ENCODE measurements around the gene STXBP3.
A peak's percentile ranks its signal among the peaks of the same experiment; 100 is the strongest.

STXBP3 gene

DNA sequence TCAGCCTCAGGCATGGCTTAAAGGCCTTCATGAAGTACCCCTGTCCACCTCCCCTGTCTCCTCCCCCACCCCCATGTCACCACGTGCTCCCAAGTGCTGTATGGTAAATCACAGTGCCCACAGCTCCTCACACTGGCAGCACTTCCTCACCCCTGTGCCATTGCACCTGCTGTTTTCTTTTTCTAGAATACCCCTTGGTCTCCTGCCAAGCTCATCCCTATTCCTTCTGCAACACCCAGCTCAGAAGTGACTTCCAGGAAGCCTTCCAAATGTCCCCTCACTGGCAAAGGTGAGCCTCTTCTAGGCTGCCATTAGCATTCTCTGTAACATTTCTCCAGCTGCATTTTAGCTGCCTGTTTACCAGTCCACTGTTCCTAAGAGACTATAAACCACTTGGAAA, 101.0 kb downstream of the STXBP3 start:
- no peak for DNase-seq

- DNase-seq = no peak
Observed at GRCh38 chr1:108848806-108849205, 102.3 kb downstream of the STXBP3 start.

- DNase-seq = no peak
Observed at GRCh38 chr1:108850929-108851328, 104.5 kb downstream of the STXBP3 start.

DNA sequence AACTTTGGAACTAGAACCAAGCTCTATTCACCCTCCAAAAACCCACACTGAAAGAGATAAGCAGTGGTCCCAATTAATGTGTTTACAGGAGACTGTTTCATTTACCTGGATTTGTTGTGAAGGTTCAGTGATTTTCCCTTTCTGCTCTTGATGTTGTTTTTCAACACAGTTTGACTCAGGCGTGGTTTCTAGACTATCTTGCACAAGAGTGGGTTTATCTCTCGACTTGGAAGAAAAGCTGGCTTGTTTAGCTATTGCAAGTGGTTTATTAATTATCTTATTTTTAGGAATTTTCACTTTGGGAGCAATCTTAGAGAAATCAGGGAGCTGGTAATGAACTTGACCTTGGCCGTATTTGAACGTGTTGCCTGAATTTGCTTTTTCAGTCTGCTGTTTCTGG, 105.1 kb downstream of the STXBP3 start:
- no peak for DNase-seq

- DNase-seq = no peak
Observed at GRCh38 chr1:108852221-108852975, 105.9 kb downstream of the STXBP3 start.

DNA sequence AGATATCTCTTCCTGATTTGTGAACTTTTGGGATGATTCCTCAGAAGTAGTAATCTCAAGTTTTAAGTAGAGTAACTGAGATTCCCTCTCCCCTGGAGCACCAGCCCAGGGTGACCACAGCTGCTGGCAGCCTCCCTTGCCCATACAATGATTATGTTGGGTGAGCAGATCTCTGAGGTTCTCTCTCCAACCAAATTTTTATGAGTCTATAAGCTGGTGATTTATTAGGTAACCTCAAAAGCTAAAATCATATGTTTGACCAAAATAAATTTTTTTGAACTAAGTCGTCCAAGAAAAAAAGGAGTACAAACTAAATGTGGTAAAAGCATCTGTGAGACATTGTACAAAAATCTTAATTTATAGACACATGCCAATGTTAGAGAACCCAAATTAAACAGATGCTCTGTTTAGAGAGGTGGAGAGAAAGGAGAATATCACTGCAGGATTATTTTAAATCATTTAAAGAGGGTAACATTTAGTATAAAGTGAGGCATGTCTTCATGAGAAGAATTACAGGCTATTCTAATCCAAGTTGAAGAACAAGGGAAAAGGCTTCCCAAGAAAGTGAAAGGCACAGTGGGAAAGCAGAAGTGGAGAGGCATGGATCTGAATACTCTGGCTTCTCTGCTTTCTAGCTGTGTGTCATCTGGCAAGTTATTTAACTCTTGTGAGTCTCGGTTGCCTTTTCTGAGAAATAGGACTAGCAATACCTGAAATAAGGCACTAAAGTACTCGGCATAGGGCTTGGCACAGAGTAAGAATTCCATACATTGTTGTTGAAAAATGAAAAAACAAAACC, 107.9 kb downstream of the STXBP3 start:
- peak; percentile 38 for DNase-seq

DNA sequence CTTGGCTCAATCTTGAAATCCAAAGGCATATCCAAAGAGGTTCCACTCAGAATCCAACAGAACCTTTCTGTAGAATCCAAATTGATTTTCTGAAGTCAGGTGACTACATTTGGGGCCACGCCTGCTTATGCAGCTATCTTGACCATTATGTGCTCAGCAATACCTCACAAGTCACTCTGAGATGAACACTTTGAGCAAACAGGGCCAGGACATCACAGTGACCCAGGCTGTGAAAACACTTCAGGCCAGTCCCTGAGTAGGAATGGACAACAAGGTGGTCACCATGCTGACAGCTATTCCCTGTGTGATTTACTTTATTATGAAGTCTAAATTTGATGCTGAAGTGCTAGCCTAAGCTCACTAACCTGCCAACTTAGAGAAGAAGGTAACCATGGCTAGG, 110.5 kb downstream of the STXBP3 start, which contains the start of gene AKNAD1:
AKNAD1 (minus strand) TSS at position 101 of the 400 bp plus-strand sequence. CDS start 4,430 bp downstream, outside the sequence.
- DNase-seq = no peak

DNA sequence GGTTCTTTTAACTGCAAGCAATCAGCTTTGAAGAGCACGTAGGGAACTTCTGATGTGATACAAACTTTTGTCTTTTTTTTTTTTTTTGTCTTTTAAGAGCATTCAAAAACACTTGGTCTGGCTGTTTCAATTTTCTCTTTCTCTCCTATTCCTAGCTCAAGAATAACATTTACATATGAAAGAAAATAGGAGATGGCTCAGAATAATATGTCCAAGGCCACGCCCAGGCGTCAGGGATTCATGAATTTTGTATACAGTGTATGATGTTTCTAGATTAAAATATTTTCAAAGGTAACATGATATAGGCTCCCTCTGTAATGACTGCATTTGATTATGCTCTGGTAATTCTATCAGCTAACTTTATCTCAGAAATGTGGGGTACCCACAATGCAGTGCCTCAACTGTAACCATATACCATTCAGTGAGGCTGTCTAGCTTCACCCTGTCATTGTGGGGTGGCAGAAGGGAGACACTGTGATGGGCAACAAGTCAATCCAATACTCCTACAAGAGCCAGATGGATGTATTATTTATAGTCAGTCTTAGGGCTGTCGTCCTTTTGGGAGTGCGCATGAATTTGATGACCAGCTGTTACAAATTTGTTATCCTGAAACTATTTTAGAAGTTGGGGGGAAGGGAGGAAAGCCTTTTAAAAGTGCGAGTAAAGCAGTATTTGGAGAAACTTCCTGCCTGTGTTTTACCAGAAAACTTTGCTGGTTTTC, 111.9 kb downstream of the STXBP3 start:
- DNase-seq = peak; percentile 9

Data from fibroblast of skin of right biceps (primary cell).